ENCODE results near the gene PNPLA3.
A peak's percentile ranks its signal among the peaks of the same experiment; 100 is the strongest.

Gene PNPLA3

GRCh38 chr22:43955040-43955882, 31.7 kb downstream of the PNPLA3 start, which contains the start of gene SAMM50:
TSS of gene SAMM50 (plus strand) at chr22:43955442. CDS start at chr22:43955578, 136 bp downstream.
- DNase-seq (ENCODE audit: low read depth, low spot score), result peak; percentile 44
- H3K27ac ChIP-seq, result peak within 1 kb of the TSS; percentile 75

GRCh38 chr22:43955883-43956782, 32.5 kb downstream of the PNPLA3 start:
- no peak for DNase-seq (ENCODE audit: low read depth, low spot score)
- peak overlapping the region; percentile 75 for H3K27ac ChIP-seq

- no peak for DNase-seq (ENCODE audit: low read depth, low spot score)
- no peak overlapping the region for H3K27ac ChIP-seq
Observed at GRCh38 chr22:43956805-43957463, 33.3 kb downstream of the PNPLA3 start.

GRCh38 chr22:43957871-43958270, 34.3 kb downstream of the PNPLA3 start:
- no peak for DNase-seq (ENCODE audit: low read depth, low spot score)
- no peak overlapping the region for H3K27ac ChIP-seq

- no peak for DNase-seq (ENCODE audit: low read depth, low spot score)
- no peak overlapping the region for H3K27ac ChIP-seq
Observed at GRCh38 chr22:43964314-43964857, 40.8 kb downstream of the PNPLA3 start.

- DNase-seq (ENCODE audit: low read depth, low spot score), result no peak
- H3K27ac ChIP-seq, result no peak overlapping the region
Observed at GRCh38 chr22:43967069-43967468, 43.5 kb downstream of the PNPLA3 start.

GRCh38 chr22:43968614-43969013, 45.0 kb downstream of the PNPLA3 start:
- DNase-seq (ENCODE audit: low read depth, low spot score), result no peak
- H3K27ac ChIP-seq, result no peak overlapping the region

- no peak overlapping the region for H3K27ac ChIP-seq
Observed at GRCh38 chr22:43969021-43969878, 45.6 kb downstream of the PNPLA3 start.

GRCh38 chr22:43969989-43970755, 46.6 kb downstream of the PNPLA3 start:
- no peak for DNase-seq (ENCODE audit: low read depth, low spot score)
- no peak overlapping the region for H3K27ac ChIP-seq

More at GRCh38 chr22:43969021-43969878, 45.6 kb downstream of the PNPLA3 start:
- no peak for DNase-seq (ENCODE audit: low read depth, low spot score)

GRCh38 chr22:43971112-43971511, 47.5 kb downstream of the PNPLA3 start:
- no peak for DNase-seq (ENCODE audit: low read depth, low spot score)
- no peak overlapping the region for H3K27ac ChIP-seq

GRCh38 chr22:43972931-43973462, 49.4 kb downstream of the PNPLA3 start:
- no peak for DNase-seq (ENCODE audit: low read depth, low spot score)
- H3K27ac ChIP-seq, result no peak overlapping the region

GRCh38 chr22:43974028-43974545, 50.5 kb downstream of the PNPLA3 start:
- DNase-seq (ENCODE audit: low read depth, low spot score), result no peak
- no peak overlapping the region for H3K27ac ChIP-seq

- H3K27ac ChIP-seq, result no peak overlapping the region
- DNase-seq (ENCODE audit: low read depth, low spot score), result no peak
Observed at GRCh38 chr22:43975041-43975440, 51.4 kb downstream of the PNPLA3 start.

- no peak overlapping the region for H3K27ac ChIP-seq
- no peak for DNase-seq (ENCODE audit: low read depth, low spot score)
Observed at GRCh38 chr22:43976861-43977795, 53.5 kb downstream of the PNPLA3 start.

- no peak for DNase-seq (ENCODE audit: low read depth, low spot score)
- no peak overlapping the region for H3K27ac ChIP-seq
Observed at GRCh38 chr22:43978558-43978957, 55.0 kb downstream of the PNPLA3 start.

GRCh38 chr22:43980579-43980978, 57.0 kb downstream of the PNPLA3 start:
- no peak for DNase-seq (ENCODE audit: low read depth, low spot score)
- H3K27ac ChIP-seq, result no peak overlapping the region

GRCh38 chr22:43980996-43981395, 57.4 kb downstream of the PNPLA3 start:
- DNase-seq (ENCODE audit: low read depth, low spot score), result no peak
- H3K27ac ChIP-seq, result no peak overlapping the region

All from epithelial cell of prostate (primary cell).